ENCODE results near the gene SCN1B.

Gene SCN1B

GRCh38 chr19:35063940-35064818 lies 33.9 kb downstream of the SCN1B start:
- Histone ChIP-seq H3K27ac (no peak overlapping the region), H3K79me2 (ENCODE audit: insufficient read depth, low read depth) (no peaks in the 10 kb centered on the region), H3K36me3 (ENCODE audit: insufficient read depth) (no peaks in the 10 kb centered on the region), H3K9ac (no peak overlapping the region), H3K27me3 (ENCODE audit: insufficient read depth, low read depth) (peaks cover 17% of the 10 kb centered on the region), H3K4me2 (no peak overlapping the region), H3K4me1 (ENCODE audit: low read depth, poor library complexity, severe bottlenecking) (no peaks in the 10 kb centered on the region), H4K20me1 (ENCODE audit: insufficient read depth) (no peaks in the 10 kb centered on the region), H3K4me3 (IDR thresholded peaks at IDR 0.05; ENCODE audit: insufficient read depth, low read depth, low read length) (no peak overlapping the region), H2AFZ (ENCODE audit: low read depth) (no peak overlapping the region)
- no peak for TF ChIP-seq CTCF (conservative IDR thresholded peaks at IDR 0.05; ENCODE audit: low read depth, low read length)

- Histone ChIP-seq H4K20me1 (ENCODE audit: insufficient read depth) (no peaks in the 10 kb centered on the region), H3K27me3 (ENCODE audit: insufficient read depth, low read depth) (peaks cover 31% of the 10 kb centered on the region), H3K79me2 (ENCODE audit: insufficient read depth, low read depth) (no peaks in the 10 kb centered on the region), H3K4me3 (IDR thresholded peaks at IDR 0.05; ENCODE audit: insufficient read depth, low read depth, low read length) (no peak overlapping the region), H2AFZ (ENCODE audit: low read depth) (no peak overlapping the region), H3K27ac (no peak overlapping the region), H3K9ac (no peak overlapping the region), H3K36me3 (ENCODE audit: insufficient read depth) (no peaks in the 10 kb centered on the region), H3K4me1 (ENCODE audit: low read depth, poor library complexity, severe bottlenecking) (no peaks in the 10 kb centered on the region), H3K4me2 (no peak overlapping the region)
- TF ChIP-seq CTCF (conservative IDR thresholded peaks at IDR 0.05; ENCODE audit: low read depth, low read length) = no peak
Measured at GRCh38 chr19:35065574-35065973, 35.3 kb downstream of the SCN1B start.

- H3K79me2 ChIP-seq (ENCODE audit: insufficient read depth, low read depth) = no peaks in the 10 kb centered on the region
Measured at GRCh38 chr19:35066121-35066520, 35.9 kb downstream of the SCN1B start.

More at GRCh38 chr19:35066121-35066520, 35.9 kb downstream of the SCN1B start:
- Histone ChIP-seq H3K36me3 (ENCODE audit: insufficient read depth) (no peaks in the 10 kb centered on the region), H3K4me1 (ENCODE audit: low read depth, poor library complexity, severe bottlenecking) (no peaks in the 10 kb centered on the region), H3K27me3 (ENCODE audit: insufficient read depth, low read depth) (peaks cover 36% of the 10 kb centered on the region), H3K4me3 (IDR thresholded peaks at IDR 0.05; ENCODE audit: insufficient read depth, low read depth, low read length) (no peak overlapping the region), H4K20me1 (ENCODE audit: insufficient read depth) (no peaks in the 10 kb centered on the region), H3K27ac (no peak overlapping the region), H2AFZ (ENCODE audit: low read depth) (no peak overlapping the region), H3K4me2 (no peak overlapping the region), H3K9ac (no peak overlapping the region)
- no peak for TF ChIP-seq CTCF (conservative IDR thresholded peaks at IDR 0.05; ENCODE audit: low read depth, low read length)

Measured in KMS-11 (cell line).